HG03045 (cell line): ENCODE data around the gene TRAF4.
"Not testable (repeated sequence)": the region's sequence is repeated elsewhere in the genome, so short reads cannot be mapped to it uniquely, and the experiment has no call there.

Source experiments
- ATAC-seq: cut with Tn5 transposase; IDR thresholded peaks from one replicate; pipeline ENCODE4 v1.9.1; 2021; ENCODE audit warnings: mild to moderate bottlenecking, moderate library complexity; ENCODE audit not compliant: unreplicated experiment

Gene TRAF4

DNA sequence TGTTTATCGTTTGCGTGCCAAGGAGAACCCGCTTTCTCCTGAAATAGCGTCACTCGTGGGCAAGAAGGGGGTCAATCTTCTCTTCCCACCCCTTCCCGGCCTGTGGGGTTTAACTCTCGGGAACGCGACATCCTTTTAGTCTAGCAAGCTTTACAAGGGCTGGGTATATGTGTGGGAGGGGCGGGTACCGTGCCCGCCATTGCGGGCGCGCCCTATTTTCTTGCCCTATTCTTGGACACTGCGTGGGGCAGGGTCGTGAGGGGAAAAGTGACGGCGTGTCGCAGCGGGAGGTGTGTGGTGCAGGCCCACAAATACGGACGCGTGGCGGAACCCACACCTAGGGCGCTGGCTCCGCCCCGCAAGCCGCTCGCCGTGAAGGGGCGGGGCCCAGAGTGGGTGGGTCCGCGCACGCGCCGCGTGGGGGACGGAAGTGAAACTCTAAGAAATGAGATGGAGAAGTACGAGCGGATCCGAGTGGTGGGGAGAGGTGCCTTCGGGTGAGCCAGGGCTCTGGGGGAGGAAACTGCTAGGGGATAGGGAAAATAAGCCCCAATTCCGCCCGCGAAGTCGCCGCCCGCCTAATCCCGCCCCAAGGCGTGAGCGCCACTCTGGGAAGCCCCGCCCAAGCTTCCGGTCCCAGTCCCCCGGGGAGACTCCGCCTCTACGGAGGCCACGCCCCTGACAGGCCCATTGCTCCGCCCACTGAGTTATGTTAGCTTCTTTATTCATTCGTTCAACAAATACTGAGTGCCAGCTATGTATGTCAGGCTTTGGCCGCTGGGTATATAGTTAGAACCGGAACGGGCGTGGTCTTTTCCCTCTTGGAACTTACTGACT lies 15.2 kb upstream of the TRAF4 start, which contains the start of gene NEK8:
Gene NEK8, plus strand, starts transcription at position 425 of the 837 bp plus-strand sequence. Its CDS starts 26 bp downstream, at position 451.
- ATAC-seq, result peak; percentile 56

- ATAC-seq, result no peak
Measured at GRCh38 chr17:28729950-28730330, 13.9 kb upstream of the TRAF4 start.

DNA sequence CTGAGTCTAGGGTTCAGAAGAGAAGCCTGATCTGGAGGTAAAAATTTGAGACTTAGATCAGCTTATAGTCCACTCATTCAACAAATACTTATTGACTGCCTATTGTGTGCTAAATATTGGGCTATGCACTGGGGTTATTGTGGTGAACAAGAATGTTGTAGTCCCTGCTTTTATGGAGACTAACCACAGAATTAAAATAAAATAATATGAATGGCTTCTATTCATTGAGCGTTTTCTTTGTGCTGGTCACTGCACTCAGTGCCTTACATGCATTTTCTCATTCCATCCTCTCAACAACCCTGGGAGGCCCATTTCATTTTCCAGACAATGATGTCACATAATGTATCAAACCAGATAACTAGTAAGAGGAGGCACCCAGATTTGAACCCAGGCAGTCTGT lies 10.5 kb upstream of the TRAF4 start:
- ATAC-seq, result no peak

DNA sequence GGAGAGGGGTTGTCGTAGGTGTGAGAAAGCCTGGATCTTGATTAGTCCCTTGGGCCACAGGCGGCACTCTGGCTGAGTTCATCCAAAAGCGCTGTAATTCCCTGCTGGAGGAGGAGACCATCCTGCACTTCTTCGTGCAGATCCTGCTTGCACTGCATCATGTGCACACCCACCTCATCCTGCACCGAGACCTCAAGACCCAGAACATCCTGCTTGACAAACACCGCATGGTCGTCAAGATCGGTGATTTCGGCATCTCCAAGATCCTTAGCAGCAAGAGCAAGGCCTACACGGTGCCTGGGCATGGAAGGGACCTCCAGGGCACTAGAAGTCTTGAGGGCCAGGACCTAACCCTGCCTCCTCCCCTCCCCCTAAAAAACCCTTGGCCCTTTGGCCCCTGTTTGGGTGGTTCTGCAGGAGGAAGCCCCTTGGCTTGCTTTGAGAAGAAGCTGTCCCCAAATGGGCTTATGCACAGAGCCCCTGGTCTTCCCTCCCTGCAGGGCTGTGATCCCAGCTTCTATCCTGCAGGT lies 9.0 kb upstream of the TRAF4 start:
- no peak for ATAC-seq

DNA sequence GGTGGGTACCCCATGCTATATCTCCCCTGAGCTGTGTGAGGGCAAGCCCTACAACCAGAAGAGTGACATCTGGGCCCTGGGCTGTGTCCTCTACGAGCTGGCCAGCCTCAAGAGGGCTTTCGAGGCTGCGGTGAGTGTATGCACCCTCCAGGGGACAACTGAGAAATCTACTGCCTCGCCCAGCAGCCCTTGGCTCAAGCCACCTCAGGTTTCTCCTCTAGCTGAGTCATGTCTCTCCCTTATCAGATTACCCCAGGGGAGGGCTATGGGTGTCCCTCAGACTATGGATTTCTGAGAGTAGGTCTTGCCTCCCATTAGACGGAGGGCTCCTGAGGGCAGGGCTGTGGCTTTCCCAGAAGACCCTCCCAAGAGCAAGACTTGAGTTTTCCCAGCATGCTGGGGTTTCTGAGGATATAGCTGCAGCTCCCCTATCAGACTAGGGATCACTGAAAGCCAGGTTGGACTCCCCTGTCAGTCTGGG lies 8.5 kb upstream of the TRAF4 start:
- ATAC-seq, result no peak

DNA sequence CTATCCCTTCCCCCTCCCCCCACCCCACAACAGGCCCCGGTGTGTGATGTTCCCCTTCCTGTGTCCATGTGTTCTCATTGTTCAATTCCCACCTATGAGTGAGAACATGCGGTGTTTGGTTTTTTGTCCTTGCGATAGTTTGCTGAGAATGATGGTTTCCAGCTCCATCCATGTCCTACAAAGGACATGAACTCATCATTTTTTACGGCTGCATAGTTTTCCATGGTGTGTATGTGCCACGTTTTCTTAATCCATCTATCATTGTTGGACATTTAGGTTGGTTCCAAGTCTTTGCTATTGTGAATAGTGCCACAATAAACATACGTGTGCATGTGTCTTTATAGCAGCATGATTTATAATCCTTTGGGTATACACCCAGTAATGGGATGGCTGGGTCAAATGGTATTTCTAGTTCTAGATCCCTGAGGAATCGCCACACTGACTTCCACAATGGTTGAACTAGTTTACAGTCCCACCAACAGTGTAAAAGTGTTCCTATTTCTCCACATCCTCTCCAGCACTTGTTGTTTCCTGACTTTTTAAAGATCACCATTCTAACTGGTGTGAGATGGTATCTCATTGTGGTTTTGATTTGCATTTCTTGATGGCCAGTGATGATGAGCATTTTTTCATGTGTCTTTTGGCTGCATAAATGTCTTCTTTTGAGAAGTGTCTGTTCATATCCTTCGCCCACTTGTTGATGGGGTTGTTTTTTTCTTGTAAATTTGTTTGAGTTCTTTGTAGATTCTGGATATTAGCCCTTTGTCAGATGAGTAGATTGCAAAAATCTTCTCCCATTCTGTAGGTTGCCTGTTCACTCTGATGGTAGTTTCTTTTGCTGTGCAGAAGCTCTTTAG lies 7.7 kb upstream of the TRAF4 start:
- ATAC-seq, result not testable (repeated sequence)

- no peak for ATAC-seq
Measured at GRCh38 chr17:28737316-28737715, 6.5 kb upstream of the TRAF4 start.

DNA sequence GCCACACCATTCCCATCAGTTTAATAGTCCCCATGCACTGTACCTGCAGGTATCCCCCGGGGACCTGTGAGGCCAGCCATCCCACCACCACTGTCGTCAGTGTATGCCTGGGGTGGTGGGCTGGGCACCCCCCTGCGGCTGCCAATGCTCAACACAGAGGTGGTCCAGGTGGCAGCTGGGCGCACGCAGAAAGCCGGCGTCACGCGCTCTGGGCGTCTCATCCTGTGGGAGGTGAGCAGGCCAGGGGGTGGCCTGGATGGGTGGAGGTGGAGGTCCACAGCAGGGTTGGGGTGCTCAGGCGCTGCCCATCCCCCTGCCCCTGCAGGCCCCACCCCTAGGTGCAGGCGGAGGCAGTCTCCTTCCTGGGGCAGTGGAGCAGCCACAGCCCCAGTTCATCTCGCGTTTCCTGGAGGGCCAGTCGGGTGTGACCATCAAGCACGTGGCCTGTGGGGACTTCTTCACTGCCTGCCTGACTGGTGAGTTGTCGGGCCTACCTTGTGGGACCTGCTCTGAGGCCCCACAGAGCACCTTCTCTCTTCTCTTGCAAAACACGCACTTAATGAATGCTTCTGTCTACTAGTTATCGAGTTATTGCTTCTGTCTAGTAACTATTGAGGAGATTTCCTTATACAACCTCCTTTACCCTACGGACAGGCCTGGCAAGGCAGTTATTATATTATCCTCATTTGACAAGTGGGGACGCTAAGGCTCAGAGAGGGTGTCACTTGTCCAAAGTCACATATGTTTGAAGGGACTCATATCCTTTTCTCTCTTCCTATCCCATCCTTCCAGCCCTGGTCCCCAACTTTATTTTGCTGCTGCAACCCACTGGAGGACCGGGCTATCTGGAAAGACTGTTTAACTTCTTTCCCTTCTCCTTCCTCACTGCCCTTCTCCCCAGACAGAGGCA lies 5.8 kb upstream of the TRAF4 start:
- ATAC-seq, result no peak

DNA sequence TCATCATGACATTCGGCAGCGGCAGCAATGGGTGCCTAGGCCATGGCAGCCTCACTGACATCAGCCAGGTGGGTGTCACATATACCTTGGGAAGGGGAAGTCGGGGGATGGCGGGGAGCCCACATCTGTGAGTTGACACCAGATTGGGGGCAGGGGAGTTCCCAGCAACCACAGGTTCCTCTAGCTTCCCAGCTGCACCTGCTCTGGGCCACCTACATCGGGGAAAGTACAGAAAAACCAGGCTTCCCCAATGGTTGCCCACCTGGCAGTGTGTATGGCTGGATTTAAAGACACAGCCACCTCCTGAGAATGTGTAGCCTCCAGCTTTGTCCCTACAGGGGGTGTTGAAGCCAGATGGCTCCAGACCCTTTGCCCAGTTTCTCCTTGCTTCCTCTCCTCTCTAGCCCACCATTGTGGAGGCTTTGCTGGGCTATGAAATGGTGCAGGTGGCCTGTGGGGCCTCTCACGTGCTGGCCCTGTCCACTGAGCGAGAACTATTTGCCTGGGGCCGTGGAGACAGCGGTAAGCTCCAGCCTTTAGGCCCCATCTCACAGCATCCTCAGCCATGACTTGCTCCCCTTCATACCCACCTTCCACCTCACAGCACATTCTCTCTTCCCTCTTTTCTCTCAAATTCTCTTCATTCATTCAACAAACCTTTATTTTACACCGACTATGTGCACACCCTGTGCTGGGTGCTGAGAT lies 5.0 kb upstream of the TRAF4 start:
- no peak for ATAC-seq

GRCh38 chr17:28740406-28741357 lies 3.1 kb upstream of the TRAF4 start:
- no peak for ATAC-seq

DNA sequence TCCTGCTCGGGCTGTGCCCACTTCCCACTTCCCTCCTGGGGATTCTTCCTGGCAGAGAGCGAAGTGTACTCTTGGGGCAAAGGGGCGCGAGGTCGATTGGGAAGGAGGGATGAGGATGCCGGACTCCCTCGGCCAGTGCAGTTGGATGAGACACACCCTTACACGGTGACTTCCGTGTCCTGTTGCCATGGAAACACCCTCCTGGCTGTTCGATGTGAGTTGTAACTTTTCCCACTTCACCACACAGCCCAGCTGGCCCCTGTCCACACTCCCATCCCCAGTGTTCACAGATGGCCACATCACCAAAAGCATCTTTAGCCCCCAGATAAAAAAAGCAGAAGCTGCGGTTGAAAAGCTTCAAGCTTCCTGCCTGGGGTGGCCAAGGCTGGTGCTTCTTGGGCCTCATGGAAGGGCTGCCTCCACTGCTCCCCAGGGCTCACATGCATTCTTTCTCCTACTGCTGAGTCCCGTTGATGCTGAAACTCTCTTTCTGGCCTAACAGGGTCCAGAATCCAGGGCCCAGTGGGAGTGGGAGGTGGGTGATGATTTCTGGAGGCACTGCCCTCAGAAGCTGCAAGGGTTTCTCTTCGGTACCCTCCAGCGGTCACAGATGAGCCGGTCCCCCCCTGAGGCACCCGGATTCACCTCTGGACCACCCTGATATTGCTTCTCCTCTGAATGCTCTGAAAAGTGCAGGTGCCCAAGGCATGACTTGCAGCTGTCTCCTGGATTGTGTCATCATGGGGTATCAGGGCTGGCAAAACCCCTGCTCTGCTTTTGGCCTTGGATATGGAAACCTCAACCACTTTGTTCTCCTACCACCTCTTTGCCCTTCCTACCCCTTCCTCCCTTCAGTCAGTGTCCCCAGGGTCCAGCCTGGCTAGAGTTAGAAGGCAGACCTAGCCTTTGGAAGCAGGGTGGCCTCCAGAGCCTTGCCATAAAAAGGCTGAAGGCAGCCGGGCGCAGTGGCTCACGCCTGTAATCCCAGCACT lies 2.2 kb upstream of the TRAF4 start:
- ATAC-seq, result no peak

- peak; percentile 32 for ATAC-seq
Measured at GRCh38 chr17:28744104-28744971, 527 bp downstream of the TRAF4 start.

- no peak for ATAC-seq
Measured at GRCh38 chr17:28744972-28745785, 1.4 kb downstream of the TRAF4 start.

GRCh38 chr17:28745786-28746411 lies 2.1 kb downstream of the TRAF4 start:
- no peak for ATAC-seq

DNA sequence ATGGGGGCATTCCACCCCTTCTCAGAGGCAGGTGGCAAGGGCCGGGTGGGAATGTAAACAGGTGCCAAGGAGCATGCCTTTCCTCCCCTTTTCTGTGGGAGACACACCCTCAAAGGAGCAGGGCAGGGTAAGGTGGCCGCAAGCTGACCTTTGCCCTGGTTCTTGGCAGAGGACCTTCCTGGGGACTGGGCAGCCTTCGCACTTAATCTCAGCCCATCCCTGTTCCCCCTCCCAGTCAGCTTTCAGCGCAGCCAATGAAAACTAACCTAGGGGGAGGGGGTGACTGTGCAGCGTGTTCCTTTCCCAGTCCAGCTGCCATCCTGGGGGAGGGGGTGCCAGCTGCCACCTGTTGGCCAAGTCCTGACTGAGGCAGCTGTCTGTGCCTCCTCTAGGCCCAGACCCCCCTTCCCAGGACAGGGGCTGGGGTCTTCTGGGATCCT lies 2.8 kb downstream of the TRAF4 start:
- ATAC-seq, result no peak
